GM19452 (cell line): ENCODE results near the gene AUTS2.

ENCODE experiments used
- ATAC-seq: cut with Tn5 transposase; IDR thresholded peaks from one replicate; pipeline ENCODE4 v1.9.1; 2021; ENCODE audit not compliant: unreplicated experiment

Gene AUTS2

DNA sequence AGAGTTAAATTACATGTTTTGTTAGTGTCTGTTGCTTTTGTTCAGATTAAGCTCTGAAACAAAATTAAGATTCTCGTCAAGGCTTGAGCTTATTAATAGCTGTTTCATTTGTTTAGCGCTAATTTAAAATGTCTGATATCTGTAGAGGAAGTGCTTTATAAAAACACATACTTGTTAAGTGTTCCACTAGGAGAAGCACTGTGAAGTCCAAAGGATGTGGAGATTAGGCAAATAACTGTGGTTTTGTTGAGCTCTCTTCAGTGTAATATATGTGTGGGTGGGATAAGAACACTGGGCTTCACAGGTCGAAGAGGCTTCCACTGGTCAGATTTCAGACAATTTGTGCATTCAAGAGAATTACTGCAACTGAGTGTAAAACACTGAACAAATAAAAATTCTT, 242.0 kb downstream of the AUTS2 start:
- no peak for ATAC-seq

DNA sequence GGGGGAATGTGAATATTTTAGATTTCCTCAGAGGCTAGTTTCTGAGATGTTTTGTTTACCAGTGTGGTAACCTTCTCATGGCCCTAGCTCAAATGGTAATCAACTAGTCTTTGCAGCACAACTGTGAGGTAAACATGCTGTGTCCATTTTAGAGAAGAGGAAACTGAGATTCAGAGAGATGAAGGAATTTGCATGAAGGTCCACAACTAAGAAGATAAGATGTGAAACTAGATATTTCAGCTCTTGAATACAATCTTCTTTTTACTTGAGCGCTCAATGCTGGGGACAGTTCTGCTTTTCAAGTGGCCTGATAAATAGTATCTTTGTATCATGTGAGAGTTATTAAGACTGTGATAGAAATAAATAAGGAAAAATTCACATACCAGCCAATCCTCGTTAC, 245.4 kb downstream of the AUTS2 start:
- peak; percentile 47 for ATAC-seq

DNA sequence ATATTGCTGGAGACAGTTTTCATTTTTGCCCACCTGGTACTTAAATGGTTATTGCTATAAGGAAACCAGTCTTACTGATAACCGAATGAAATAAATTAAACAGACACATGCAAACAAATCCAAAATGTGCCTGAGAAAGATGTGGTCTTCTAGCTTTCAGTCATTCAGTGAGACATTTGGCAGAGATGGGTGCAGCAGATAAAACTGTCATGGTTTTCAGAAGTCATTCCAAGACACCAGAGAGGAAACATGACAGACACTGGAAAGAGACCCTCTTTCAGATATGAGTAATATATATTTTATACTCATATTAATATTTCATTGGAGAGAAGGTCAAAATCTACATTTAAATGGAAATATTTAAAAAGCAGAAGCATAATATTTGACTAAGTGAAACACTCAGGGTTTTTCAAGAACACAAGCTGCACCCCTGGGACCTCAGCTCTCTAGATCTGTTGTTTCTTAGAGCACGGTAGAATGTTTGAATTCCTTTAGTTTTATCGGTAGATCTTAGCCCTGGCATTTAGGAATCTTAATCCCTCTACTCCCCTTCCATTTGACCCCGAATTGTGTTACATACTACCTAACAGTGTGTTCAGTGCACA, 246.1 kb downstream of the AUTS2 start:
- no peak for ATAC-seq

DNA sequence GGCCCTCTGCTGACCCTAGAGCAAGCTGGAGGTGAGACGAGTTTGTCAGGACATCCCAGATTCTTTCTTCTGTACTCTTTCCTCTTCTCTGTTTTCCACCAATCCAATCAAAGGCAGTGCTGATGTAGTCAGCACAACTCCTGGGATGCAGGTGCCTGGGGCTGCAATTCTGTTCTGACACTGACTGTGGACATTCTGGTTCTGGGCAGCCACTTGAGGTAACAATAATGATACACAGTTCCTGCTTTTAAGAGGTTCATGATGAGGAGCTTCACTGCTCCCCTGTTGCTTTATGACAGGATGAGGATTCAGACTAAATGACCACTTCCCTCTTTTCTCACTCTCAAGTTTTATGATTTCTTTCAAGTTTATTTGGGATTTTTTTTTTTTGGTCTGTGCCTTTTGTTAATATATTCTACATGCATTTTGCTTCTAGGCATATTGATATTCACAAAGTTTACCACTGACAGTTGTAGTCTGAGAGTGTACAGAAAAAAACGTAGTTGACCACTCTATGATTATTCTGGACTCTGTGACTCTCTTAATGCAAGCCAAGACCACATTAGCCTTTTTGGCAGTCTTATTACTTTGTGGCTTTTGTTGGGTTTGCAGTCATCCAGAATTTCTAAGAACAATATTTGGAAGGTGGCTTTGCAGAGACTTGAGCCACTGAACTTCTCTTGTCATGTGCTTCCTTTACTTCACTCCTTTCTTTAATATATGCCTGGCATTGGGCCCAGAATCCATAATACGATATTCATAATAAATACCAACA, 247.6 kb downstream of the AUTS2 start:
- ATAC-seq = no peak

DNA sequence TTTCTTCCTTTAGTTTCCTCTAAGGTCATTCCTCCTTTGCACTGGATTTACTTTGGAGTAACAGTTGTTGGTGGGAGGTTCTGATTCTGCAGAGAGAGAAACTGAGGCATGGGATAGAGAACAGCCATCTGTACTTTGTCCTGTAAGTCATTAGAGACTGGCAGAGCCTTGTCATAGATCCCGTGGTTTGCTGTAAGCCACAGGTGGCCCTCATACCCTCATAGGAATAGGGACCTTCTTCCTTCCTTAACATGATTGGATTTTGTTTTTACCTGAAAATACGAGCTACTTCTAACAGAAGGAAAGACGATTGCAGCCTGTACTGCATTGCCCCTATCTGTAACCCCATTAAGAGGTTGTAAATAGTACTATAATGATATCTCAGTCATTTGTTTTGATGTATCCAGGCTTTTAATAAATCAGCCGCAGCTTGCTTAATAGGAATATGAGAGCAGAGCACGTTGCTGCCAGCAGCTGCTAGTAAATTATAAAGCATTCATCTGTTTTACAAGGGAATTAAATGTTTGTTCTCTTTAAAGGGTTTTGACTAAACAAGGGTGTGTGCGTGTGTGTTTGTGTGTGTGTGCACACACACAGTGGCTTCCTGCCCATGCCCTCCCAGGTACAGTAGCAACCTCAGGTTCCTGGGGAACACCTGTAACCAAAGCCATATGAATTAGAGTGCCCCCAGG, 249.8 kb downstream of the AUTS2 start:
- ATAC-seq = no peak

DNA sequence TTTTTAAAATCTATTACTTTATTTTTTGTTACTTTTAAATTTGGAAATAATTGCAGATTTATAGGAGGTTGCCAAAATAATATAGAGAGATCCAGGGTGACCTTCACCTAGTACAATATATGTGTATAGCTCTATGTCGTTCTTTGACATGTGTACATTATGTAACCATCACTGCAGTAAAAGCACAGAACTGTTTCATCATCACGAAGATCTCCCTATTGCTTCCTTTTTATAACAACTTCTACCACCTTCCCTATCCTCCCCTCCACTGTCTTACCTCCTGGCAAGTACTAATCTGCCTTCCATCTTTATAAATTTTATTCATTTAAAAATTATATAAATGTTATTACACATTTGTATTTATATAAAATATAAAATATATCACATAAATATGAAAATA, 251.0 kb downstream of the AUTS2 start:
- ATAC-seq = no peak

DNA sequence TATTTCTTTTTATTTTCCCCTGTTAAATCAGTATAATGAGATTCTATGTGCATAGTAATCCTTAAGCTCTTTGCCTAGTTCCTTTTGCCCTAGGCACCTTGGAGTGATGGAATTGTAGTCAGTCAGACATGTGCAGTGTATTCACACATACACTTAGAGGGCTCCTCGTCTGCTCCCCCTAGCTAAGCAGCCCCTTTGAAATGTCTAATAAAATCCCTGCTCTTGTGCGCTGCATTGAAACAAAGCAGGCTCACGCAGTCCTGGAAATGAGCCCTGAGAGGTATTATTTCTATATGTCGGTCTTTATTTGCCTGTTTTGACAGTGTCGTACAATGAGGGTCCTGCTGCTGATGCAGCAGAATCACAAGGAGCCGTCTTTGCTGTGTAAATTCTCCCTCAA, 258.7 kb downstream of the AUTS2 start:
- no peak for ATAC-seq

DNA sequence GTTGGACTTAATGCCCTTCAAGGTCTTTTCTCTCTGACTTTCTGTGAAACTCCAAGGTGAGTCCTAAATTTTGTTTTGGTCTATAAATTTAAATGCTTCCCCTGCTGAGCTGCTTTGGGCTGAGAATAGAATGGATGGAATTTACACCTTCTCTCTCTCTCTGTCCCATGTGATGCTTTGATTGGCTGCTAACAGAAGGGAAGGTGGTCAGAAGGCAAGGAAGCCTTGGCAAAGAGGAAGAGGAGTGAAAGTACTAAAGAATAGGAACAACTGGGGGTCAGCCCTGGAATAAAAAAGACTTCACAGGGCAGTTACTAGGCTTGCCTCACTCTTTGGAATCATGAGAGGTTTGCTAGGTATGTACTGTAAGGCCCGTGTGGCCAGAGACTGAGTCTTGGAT, 260.2 kb downstream of the AUTS2 start:
- no peak for ATAC-seq

DNA sequence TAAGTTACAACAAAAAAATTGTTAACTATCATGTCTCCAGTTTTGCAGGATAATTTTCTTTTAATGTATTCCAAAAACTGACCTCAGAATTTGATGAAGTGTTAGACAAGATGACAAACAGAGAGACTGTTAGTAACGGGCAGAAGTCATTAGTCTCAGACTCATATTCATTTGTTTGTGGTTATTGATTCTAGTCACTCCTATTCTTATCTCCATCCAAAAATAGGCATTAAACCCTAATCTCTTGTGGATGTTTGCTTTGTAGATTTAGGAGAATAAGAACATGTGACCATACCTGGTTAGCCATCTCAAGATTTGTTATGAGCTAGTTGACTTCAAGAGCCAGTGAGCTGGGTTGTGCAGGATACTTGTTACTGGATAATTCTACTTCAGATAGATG, 261.1 kb downstream of the AUTS2 start:
- no peak for ATAC-seq

DNA sequence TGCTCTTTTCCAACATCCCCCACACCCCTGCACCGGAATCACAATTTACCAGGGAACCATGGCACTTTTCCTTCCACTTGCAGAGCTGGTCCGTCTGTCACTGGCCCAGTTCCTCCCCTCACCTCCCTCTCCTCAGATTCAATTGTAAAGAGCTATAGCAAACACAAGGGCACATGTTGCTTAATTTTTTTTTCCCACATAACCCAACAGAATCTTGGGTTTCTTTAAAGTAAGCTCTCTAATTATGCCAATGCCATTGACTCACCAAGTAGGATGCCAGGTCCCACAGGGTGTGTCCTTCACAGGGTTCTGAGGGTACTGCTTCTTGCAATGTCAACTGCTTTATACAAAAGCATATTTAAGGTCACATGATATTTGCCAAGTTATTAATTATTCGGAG, 262.2 kb downstream of the AUTS2 start:
- ATAC-seq = no peak

DNA sequence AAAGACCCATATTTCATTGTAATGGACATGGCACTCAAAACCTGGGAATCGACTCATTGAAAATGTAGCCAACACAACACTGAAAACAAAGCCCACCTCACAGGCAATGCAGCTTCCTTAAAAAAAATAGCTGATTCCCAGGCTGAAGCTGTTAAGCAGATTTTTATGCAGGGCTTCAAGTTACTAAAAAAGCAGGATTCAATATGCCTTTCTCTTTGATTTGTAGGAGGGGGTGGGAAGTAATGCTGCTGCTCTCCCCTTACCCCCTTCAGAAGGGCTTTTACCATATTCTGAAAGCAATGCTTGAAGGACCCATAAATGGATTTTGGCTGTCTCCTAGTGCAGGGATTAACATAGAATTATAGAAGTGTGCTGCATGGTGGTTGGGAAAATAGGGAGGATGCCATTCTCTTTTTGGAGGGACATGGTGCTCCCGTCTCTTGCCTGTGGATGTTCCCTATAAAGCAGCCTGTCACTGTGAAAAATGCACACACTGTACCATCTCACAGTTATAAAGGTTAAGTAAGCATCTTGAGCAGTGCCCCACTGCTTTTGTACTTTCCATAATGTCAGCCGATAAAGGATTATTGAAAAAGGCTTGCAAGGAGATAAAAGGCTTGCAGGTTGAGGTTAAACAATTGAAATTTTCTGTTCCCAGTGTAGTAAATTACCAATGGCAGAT, 262.8 kb downstream of the AUTS2 start:
- ATAC-seq = no peak

DNA sequence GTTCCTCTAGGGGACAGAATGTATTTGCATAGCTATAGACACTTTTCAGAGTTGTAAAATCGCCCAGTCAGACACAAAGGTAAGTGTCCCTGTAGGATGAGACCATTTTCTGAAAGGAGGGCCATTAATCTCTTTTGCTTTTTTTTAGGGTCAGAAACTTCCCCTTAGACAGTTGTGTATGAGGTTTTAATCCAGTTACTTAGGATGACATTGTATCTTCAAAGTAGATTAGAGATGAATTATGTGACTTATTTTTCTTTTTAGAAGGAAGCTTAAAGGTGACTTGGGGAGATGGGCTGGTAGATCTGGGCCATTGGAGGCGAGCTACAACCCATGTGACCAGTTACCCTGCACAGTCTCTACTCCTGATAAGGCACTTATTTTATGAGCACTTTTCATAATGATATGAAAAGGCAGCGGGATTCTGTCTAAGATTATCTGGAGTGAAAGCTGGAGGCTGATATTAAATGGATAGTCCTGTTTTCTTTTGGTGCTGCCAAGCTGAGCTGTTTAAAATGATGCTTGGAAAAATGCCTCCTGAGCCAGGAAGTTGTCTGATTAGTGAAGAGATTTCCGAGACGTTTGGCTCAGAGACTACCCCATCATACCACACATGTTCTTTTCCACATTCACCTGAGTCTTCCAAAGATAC, 264.3 kb downstream of the AUTS2 start:
- no peak for ATAC-seq

DNA sequence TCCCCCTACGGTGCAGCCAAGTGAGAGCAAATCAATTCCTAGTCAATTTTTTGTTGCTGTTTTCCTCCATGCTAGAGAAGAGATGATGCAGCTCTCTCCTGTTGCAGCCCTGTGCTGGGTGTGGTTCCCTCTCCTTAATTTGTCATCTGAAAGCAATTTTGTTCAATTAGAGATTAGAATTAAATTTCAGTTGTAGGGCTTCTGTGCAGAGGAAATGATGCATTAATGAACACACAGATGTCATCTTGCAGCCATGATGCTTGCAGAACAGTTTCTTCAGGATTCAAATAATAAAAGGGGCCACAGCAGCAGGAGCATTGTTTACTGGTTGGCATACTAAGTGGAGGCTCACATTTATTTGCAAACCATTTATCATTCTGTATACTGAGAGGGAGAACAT, 266.0 kb downstream of the AUTS2 start:
- no peak for ATAC-seq

DNA sequence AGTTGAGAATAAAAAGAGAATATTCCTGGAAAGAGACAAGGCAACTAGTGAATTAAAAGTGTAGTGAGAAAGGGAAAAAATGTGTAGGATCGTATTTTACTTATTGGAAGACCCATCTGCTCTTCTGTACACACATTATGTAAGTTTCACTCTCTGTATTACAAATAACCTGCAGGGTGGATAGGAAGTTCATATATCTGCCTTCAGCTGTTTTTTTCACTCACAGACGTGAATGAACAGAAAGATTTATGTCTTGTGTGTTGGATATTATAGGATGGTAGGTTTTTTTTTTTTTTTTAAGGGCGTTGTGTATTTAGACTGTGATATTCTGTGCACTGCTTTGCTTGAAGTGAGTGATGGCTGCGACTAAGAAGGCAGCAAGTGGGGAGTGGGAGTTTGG, 266.5 kb downstream of the AUTS2 start:
- no peak for ATAC-seq

DNA sequence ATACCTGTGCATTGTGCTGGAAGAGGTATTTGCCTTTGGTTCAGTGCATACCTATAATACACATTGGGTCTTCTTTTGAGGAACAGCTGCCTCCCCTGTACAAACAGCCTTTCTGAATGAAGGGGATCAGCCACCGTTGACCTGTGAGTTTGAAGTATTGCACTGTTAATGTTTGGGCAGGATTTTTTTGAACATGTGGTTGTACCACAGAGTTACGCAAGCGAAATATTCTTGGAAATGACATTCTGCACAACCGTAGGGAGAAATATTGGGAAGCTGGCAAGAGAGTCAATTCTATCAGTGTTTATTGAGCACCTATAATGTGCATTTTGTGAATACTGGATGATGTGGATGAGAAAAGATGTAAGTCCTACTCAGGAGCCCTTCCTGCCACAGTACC, 270.6 kb downstream of the AUTS2 start:
- ATAC-seq = no peak

DNA sequence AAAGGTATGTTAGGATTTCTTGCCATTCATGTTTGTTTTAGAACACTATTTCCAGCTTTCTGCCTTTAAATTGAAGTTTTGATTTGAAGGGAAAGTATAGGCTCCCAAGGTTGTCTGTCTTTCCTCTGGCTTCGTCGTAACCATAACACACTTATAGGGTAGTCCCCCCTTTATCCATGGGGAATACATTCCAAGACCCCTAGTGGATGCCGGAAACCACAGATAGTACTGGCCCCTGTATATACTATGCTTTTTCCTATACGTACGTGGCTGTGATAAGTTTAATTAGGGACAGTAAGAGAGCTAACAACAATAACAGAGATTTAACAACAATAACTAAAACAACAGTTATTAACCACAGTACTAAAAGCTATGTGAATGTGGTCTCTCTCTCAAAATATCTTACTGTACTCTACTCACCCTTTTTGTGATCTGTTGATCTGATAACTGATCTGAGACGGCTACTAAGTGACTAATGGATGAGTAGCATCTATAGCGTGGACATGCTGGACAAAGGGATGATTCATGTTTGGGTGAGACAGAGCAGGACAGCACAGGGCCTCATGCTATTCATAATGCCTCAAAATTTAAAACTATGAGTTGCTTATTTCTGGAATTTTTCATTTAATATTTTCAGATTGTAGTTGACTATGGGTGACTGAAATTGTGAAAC, 273.1 kb downstream of the AUTS2 start:
- ATAC-seq = no peak

DNA sequence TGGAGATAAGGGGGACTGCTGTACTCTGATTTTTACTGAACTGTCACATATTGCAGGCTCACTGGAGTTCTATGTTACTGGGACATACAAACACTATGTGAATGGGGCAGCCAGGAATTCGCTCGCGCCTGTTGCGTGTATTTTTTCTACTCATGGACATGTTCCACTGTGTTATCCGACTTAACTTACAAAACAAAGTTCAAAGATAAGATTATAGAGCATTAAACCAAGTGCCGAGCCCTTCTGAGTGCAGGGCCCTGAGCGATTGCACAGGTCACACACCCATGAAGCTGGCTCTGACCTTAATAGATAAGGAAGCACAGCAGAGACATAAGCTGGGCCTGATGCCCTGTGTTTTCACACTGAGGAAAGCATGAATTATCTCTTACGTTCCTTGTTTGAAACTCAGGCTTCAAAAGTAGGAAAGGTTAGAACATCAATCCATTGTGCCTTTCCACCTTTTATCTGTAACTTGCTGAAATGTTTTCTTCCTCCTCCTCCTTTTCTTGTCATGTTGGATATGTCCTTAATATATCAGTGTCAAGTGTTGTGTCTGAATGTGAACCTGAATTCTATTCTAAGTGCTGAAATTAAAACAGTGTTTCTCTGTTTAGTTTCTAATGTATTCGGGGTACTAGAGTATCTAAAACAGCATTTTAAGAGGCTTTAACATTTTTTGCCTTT, 273.8 kb downstream of the AUTS2 start:
- ATAC-seq = no peak

DNA sequence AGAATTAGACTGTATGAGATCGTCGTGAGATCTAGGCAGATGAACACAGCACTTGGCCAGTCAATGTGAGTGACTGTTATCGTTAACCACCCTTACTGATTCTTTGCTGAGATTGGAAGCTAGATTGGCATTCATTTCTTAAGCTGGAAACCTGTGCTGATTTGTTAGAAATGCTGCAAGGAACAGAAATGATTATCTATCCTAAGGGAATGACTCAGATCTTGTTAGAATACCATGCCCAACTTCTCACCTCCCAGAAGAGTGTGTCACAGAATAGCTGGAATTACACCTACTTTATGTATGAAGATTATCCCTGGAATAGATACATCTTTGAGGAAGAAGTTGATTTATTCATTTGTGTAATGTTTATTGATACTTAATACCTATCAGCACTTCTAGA, 275.2 kb downstream of the AUTS2 start:
- no peak for ATAC-seq

DNA sequence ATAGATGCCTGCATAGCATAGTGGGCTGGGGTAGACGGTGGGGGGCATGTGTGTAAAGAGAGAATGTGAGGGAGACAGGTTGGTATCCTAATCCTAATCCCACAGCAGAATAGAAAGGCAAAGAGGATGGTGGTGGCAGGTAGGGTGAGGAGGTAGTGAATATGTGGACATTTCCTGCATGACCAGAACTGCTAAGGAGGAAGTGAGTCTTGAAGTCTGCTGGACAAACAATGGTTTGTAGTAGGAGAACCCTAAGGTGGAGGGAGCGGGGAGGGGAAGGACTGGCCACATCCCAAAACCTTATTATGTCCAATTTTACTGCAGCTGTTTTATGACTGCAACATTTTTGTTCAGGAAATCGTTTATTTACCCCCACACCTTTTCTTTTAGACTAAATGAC, 279.7 kb downstream of the AUTS2 start:
- no peak for ATAC-seq

DNA sequence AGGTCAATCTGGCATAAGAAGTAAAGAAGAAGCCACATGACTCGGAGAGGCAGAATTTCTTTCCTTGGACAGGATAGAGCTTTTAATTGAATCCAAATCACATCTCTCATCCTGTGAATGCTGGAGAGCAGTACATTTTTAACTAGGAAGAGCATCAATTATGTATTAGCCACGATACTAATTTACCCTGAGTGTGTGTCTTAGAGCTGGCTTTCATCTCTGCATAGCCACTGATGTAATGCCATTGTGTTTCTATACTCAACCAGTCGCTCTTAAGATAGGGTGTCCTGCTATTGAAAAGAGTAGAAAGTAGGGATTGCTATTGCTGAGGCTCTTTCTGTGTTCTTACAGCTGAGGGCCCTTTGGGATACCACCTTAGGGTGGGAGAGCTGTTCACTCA, 280.3 kb downstream of the AUTS2 start:
- no peak for ATAC-seq
